Activated CD4-positive, CD25-positive, alpha-beta regulatory T cell treated with anti-CD3 and anti-CD28 coated beads, Interleukin-2, amount 50 U/mL, for 24 hours (primary cell): Measurements from ENCODE around the gene AGPAT4.

Source experiments
- ATAC-seq, 2 donors: fragments of 150-1000 bp; cut with Tn5 transposase; one replicate each; pipeline ENCODE4 v1.10.0; 2021; ENCODE audit warnings: mild to moderate bottlenecking in 1 of 2, moderate library complexity in 1 of 2

AGPAT4 gene

GRCh38 chr6:161279677-161280415, 6.0 kb upstream of the AGPAT4 start:
- no peak for ATAC-seq

- no peak for ATAC-seq
These were observed 2.8 kb upstream of the AGPAT4 start for GRCh38 chr6:161276605-161277155.

GRCh38 chr6:161274898-161275297, 1.0 kb upstream of the AGPAT4 start:
- ATAC-seq: no peak

GRCh38 chr6:161274488-161274858, 612 bp upstream of the AGPAT4 start:
- ATAC-seq: no peak

GRCh38 chr6:161273274-161273751, 548 bp downstream of the AGPAT4 start:
- peak; percentile 11 to 31 for ATAC-seq

GRCh38 chr6:161272635-161273273, 1.1 kb downstream of the AGPAT4 start:
- no peak for ATAC-seq

GRCh38 chr6:161271343-161272030, 2.4 kb downstream of the AGPAT4 start:
- ATAC-seq: no peak

- ATAC-seq: no peak
These were observed 3.7 kb downstream of the AGPAT4 start for GRCh38 chr6:161270116-161270515.

- ATAC-seq: no peak
These were observed 4.6 kb downstream of the AGPAT4 start for GRCh38 chr6:161269310-161269709.

GRCh38 chr6:161268531-161269210, 5.2 kb downstream of the AGPAT4 start:
- no peak for ATAC-seq

- no peak for ATAC-seq
These were observed 7.2 kb downstream of the AGPAT4 start for GRCh38 chr6:161266513-161267230.

GRCh38 chr6:161265975-161266374, 7.9 kb downstream of the AGPAT4 start:
- no peak for ATAC-seq

- no peak for ATAC-seq
These were observed 8.3 kb downstream of the AGPAT4 start for GRCh38 chr6:161265554-161265953.

- ATAC-seq: no peak
These were observed 9.7 kb downstream of the AGPAT4 start for GRCh38 chr6:161264181-161264580.

- no peak for ATAC-seq
These were observed 12.0 kb downstream of the AGPAT4 start for GRCh38 chr6:161261816-161262215.

GRCh38 chr6:161261325-161261724, 12.5 kb downstream of the AGPAT4 start:
- no peak for ATAC-seq

- ATAC-seq: no peak
These were observed 14.6 kb downstream of the AGPAT4 start for GRCh38 chr6:161259302-161259701.

- no peak for ATAC-seq
These were observed 15.9 kb downstream of the AGPAT4 start for GRCh38 chr6:161257793-161258457.

GRCh38 chr6:161256407-161256806, 17.5 kb downstream of the AGPAT4 start:
- ATAC-seq: no peak

- no peak for ATAC-seq
These were observed 18.3 kb downstream of the AGPAT4 start for GRCh38 chr6:161255518-161255917.

- no peak for ATAC-seq
These were observed 19.2 kb downstream of the AGPAT4 start for GRCh38 chr6:161254464-161255253.
